A549 treated with AZD2906 at 1 μM for 4 hours (cell line): ENCODE results near the gene BTG3. TPM values are rescaled to one million over a fixed set of nuclear protein-coding genes. Genes with fewer than 3 reads are reported as not detected.

ENCODE experiments used
- total RNA-seq: library from RNA; stranded (reverse); fragments of 200-300 nt; extraction: Qiagen RNA extraction; gene quantifications from 5 replicates; pipeline ENCODE4 v1.2.3, GENCODE V29; 2022

BTG3 gene, protein sequence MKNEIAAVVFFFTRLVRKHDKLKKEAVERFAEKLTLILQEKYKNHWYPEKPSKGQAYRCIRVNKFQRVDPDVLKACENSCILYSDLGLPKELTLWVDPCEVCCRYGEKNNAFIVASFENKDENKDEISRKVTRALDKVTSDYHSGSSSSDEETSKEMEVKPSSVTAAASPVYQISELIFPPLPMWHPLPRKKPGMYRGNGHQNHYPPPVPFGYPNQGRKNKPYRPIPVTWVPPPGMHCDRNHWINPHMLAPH
- 20.4 to 25.6 TPM (median 23.6 TPM) in 5 replicates for total RNA-seq

GRCh38 chr21:17612565-17613241 lies at the start of gene BTG3:
BTG3 (minus strand) TSS chr21:17612901; CDS start chr21:17609144, 3,757 bp downstream.

Other genes with a start within 250 kb of the BTG3 start
- gene CXADR, start 99.9 kb downstream of the BTG3 start, total RNA-seq, result 9.6 to 16.1 TPM (median 12.1 TPM) in 5 replicates
- gene C21orf91, start 206.5 kb upstream of the BTG3 start, total RNA-seq, result 1.7 to 2.0 TPM (median 1.8 TPM) in 5 replicates